BLaER1 (cell line): ENCODE results near the gene SLC49A3.

Experiments
- H3K27ac ChIP-seq: shearing (Covaris generic); formaldehyde crosslinking; 2 replicates; pipeline ENCODE4 v1.8.1; 2022
- H3K27me3 ChIP-seq: shearing (Covaris generic); formaldehyde crosslinking; 2 replicates; pipeline ENCODE4 v1.8.1; 2022
- H3K36me3 ChIP-seq: shearing (Covaris generic); formaldehyde crosslinking; 2 replicates; pipeline ENCODE4 v1.8.1; 2022
- H3K4me1 ChIP-seq: shearing (Covaris generic); formaldehyde crosslinking; 2 replicates; pipeline ENCODE4 v1.8.1; 2022
- H3K4me2 ChIP-seq: shearing (Covaris generic); formaldehyde crosslinking; 2 replicates; pipeline ENCODE4 v1.8.1; 2022
- H3K4me3 ChIP-seq: shearing (Covaris generic); formaldehyde crosslinking; 2 replicates; pipeline ENCODE4 v1.8.1; 2022
- H3K9ac ChIP-seq: shearing (Covaris generic); formaldehyde crosslinking; 2 replicates; pipeline ENCODE4 v1.8.1; 2022
- H3K9me3 ChIP-seq: shearing (Covaris generic); formaldehyde crosslinking; 2 replicates; pipeline ENCODE4 v1.8.1; 2022
- H4K20me1 ChIP-seq: shearing (Covaris generic); formaldehyde crosslinking; 2 replicates; pipeline ENCODE4 v1.8.1; 2022
- Cebpa-rat ChIP-seq: shearing (Covaris generic); IDR thresholded peaks from 2 replicates; pipeline ENCODE4 v1.8.1; 2022

Gene SLC49A3

DNA sequence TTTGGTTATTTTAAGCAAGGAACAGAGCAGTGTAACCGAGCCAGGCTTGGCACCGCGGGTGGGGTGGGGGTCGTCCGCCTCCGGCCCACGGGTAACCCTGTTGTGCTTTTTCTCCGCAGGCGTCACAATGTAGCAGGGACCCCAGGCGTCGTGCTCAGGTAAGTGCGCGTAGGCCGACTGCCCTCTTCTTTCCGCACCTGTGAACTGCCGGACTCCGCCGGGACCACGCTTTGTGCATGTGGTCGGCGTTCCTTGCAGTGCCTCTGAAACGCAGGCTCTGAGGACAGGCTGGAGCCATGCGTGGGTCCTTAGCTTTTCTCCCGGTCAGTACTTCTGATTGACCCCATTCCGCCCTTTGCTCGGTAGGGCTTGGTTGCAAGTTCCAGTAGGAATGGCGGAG, 41.6 kb upstream of the SLC49A3 start:
- no peak for TF ChIP-seq Cebpa-rat
- peaks cover 15% of the 10 kb centered on the region for H3K4me1 ChIP-seq
- peaks cover 87% of the 10 kb centered on the region for H3K36me3 ChIP-seq
- no peak overlapping the region for H3K27ac ChIP-seq
- no peak overlapping the region for H3K4me3 ChIP-seq
- no peaks in the 10 kb centered on the region for H3K27me3 ChIP-seq
- peaks cover 3% of the 10 kb centered on the region; the same call in 1 of the 2 replicates for H3K9me3 ChIP-seq
- no peak overlapping the region for H3K9ac ChIP-seq
- H4K20me1 ChIP-seq: peaks cover 91% of the 10 kb centered on the region
- no peak overlapping the region for H3K4me2 ChIP-seq

GRCh38 chr4:729336-730315, 40.7 kb upstream of the SLC49A3 start:
- Histone ChIP-seq H3K4me2 (no peak overlapping the region), H3K9me3 (peaks cover 3% of the 10 kb centered on the region; the same call in 1 of the 2 replicates), H3K4me3 (no peak overlapping the region), H3K36me3 (peaks cover 87% of the 10 kb centered on the region), H4K20me1 (peaks cover 91% of the 10 kb centered on the region), H3K4me1 (peaks cover 15% of the 10 kb centered on the region), H3K27ac (no peak overlapping the region), H3K27me3 (no peaks in the 10 kb centered on the region), H3K9ac (no peak overlapping the region)
- no peak for TF ChIP-seq Cebpa-rat

GRCh38 chr4:727576-727975, 38.6 kb upstream of the SLC49A3 start:
- Histone ChIP-seq H3K9me3 (peaks cover 3% of the 10 kb centered on the region; the same call in 1 of the 2 replicates), H3K4me2 (no peak overlapping the region), H3K9ac (no peak overlapping the region), H3K4me3 (no peak overlapping the region), H3K4me1 (peaks cover 15% of the 10 kb centered on the region), H3K27me3 (no peaks in the 10 kb centered on the region), H3K36me3 (peaks cover 87% of the 10 kb centered on the region), H4K20me1 (peaks cover 92% of the 10 kb centered on the region), H3K27ac (no peak overlapping the region)
- no peak for TF ChIP-seq Cebpa-rat

GRCh38 chr4:726838-727237, 37.9 kb upstream of the SLC49A3 start:
- TF ChIP-seq Cebpa-rat: no peak
- H3K4me2 ChIP-seq: peak overlapping the region; percentile 19; the same call in 1 of the 2 replicates
- H3K27ac ChIP-seq: no peak overlapping the region
- H3K36me3 ChIP-seq: peaks cover 90% of the 10 kb centered on the region
- no peak overlapping the region for H3K9ac ChIP-seq
- H3K9me3 ChIP-seq: peaks cover 5% of the 10 kb centered on the region; the same call in 1 of the 2 replicates
- peaks cover 96% of the 10 kb centered on the region for H4K20me1 ChIP-seq
- H3K4me3 ChIP-seq: no peak overlapping the region
- no peaks in the 10 kb centered on the region for H3K27me3 ChIP-seq
- peaks cover 15% of the 10 kb centered on the region for H3K4me1 ChIP-seq

- Histone ChIP-seq H4K20me1 (peaks cover 100% of the 10 kb centered on the region), H3K4me3 (no peak overlapping the region), H3K36me3 (peaks cover 95% of the 10 kb centered on the region), H3K4me2 (0 out of 2 replicates have a peak overlapping the region, but pooled peaks have one; percentile 19), H3K27ac (0 out of 2 replicates have a peak overlapping the region, but pooled peaks have one; percentile 6), H3K9me3 (peaks cover 7% of the 10 kb centered on the region; the same call in 1 of the 2 replicates), H3K27me3 (no peaks in the 10 kb centered on the region), H3K9ac (no peak overlapping the region), H3K4me1 (peaks cover 15% of the 10 kb centered on the region)
- no peak for TF ChIP-seq Cebpa-rat
Observed at GRCh38 chr4:726235-726787, 37.4 kb upstream of the SLC49A3 start.

- H4K20me1 ChIP-seq: peaks cover 100% of the 10 kb centered on the region
- H3K27ac ChIP-seq: no peak overlapping the region
- no peak overlapping the region for H3K9ac ChIP-seq
Observed at GRCh38 chr4:725391-726234, 36.7 kb upstream of the SLC49A3 start.

DNA sequence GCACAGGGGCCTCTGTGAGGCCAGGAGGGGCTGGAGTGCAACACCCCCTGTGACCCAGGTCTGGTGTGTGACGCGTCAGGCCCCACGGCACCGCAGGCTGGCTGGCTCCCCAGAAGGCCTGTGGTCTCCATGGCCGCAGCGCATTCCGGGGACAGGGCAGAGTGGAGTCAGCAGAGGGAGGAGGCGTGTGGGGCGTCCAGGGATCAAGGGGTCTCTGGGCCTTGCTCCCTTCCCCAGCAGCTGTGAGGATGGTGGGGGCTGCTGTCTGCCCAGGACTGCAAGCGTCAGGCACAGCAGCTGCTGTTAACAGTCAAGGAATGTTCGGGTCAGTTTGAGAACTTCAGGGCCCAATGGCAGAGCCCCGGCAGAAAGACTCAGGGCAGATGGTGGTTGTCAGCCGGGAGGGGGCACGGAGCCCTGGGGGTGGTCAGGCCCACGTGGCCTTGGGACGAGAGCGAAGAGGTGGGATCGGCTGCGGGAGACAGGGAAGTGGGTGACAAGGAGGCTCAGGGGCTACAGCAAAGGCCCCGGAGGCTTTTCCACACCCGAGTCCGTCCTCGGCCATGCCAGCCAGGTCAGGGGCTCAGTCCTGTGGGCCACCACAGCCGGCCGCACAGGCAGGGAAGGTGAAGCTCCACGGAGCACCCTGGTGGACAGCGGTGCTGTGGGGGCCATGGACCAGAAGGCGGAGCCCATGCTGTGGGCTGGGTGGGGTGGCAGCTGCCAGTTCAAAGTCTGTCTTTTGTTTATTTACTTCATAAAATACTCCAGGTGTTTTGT, 35.0 kb upstream of the SLC49A3 start:
- Histone ChIP-seq H3K27me3 (no peaks in the 10 kb centered on the region), H3K4me3 (no peak overlapping the region), H4K20me1 (peaks cover 100% of the 10 kb centered on the region), H3K4me2 (no peak overlapping the region), H3K4me1 (peaks cover 15% of the 10 kb centered on the region), H3K36me3 (peaks cover 95% of the 10 kb centered on the region), H3K27ac (no peak overlapping the region), H3K9me3 (peaks cover 4% of the 10 kb centered on the region; the same call in 1 of the 2 replicates), H3K9ac (no peak overlapping the region)
- TF ChIP-seq Cebpa-rat: no peak

More at GRCh38 chr4:725391-726234, 36.7 kb upstream of the SLC49A3 start:
- H3K9me3 ChIP-seq: peaks cover 7% of the 10 kb centered on the region; the same call in 1 of the 2 replicates
- H3K4me2 ChIP-seq: no peak overlapping the region
- peaks cover 95% of the 10 kb centered on the region for H3K36me3 ChIP-seq
- no peak overlapping the region for H3K4me3 ChIP-seq
- H3K27me3 ChIP-seq: no peaks in the 10 kb centered on the region
- TF ChIP-seq Cebpa-rat: no peak
- peaks cover 15% of the 10 kb centered on the region for H3K4me1 ChIP-seq

DNA sequence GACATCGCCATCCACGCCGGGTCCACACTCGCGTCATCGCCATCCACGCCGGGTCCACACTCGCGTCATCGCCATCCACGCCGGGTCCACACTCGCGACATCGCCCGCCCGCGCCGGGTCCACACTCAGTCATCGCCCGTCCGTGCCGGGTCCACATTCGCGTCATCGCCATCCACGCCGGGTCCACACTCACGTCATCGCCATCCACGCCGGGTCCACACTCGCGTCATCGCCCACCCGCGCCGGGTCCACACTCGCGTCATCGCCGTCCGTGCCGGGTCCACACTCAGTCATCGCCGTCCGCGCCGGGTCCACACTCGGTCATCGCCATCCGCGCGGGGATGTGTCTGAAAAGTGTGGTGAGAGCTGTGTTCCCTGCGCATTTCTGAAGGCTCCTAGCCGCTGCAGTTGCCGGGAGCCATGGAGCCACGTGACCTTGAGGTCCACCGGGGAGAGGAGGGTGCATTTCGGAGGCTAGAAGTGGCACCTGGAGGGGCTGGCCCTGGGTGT, 34.0 kb upstream of the SLC49A3 start:
- Histone ChIP-seq H3K36me3 (peaks cover 95% of the 10 kb centered on the region), H4K20me1 (peaks cover 100% of the 10 kb centered on the region), H3K4me2 (no peak overlapping the region), H3K27ac (no peak overlapping the region), H3K9me3 (peaks cover 4% of the 10 kb centered on the region; the same call in 1 of the 2 replicates), H3K9ac (no peak overlapping the region), H3K4me3 (no peak overlapping the region), H3K4me1 (peaks cover 22% of the 10 kb centered on the region), H3K27me3 (no peaks in the 10 kb centered on the region)
- TF ChIP-seq Cebpa-rat: no peak
